ENCODE data around the gene DCUN1D5.

- TF ChIP-seq EZH2 (IDR thresholded peaks at IDR 0.05; ENCODE audit: borderline replicate concordance, insufficient read depth, low read length, poor library complexity, severe bottlenecking) (no peak), POLR2AphosphoS5 (IDR thresholded peaks at IDR 0.05) (no peak), CTCF (IDR thresholded peaks at IDR 0.05; ENCODE audit: poor library complexity, severe bottlenecking) (peak; percentile 83), EP300 (conservative IDR thresholded peaks at IDR 0.05; ENCODE audit: poor library complexity, severe bottlenecking) (peak; percentile 48)
Measured at GRCh38 chr11:103108933-103109817, 17.2 kb upstream of the DCUN1D5 start, which contains the start of gene DYNC2H1.
